Esophagus (tissue), 2 donors: ENCODE measurements around the gene ENDOD1. TPM values are rescaled to one million over a fixed set of nuclear protein-coding genes. Genes with fewer than 3 reads are reported as not detected.

Source experiments
- polyA plus RNA-seq, 2 donors: library from polyadenylated mRNA; stranded (reverse); fragments of 200-250 nt; gene quantifications; one replicate each; pipeline ENCODE4 v1.2.3, GENCODE V29; 2013
- donor health status: healthy with polysubstance abuse.
- donor health status: Bipolar disorder and iron deficiency.

The ENDOD1 gene
- polyA plus RNA-seq, 2 donors = 7.4 to 17.1 TPM

Other genes starting within 250 kb of the ENDOD1 start
- gene CWC15, start 116.3 kb upstream of the ENDOD1 start, polyA plus RNA-seq = 10 to 100 TPM; 44.8 to 89.7 TPM
- under 1 TPM; 0.14 to 0.31 TPM for gene KDM4D, start 116.1 kb upstream of the ENDOD1 start, polyA plus RNA-seq
- gene KDM4E, start 64.6 kb upstream of the ENDOD1 start, polyA plus RNA-seq = not detected
- not detected for gene KDM4F, start 40.4 kb upstream of the ENDOD1 start, polyA plus RNA-seq
- 10 to 100 TPM; 29.1 to 35.3 TPM for gene SRSF8, start 22.9 kb upstream of the ENDOD1 start, polyA plus RNA-seq
- 1 to 10 TPM; 3.7 TPM for gene SESN3, start 141.4 kb downstream of the ENDOD1 start, polyA plus RNA-seq